GM23338 (cell line): Measurements from ENCODE around the gene PIK3C2A. TPM values are rescaled to one million over a fixed set of nuclear protein-coding genes. Genes with fewer than 3 reads are reported as not detected.

Experiments
- ATAC-seq: fragments of 200-7000 bp; cut with Tn5 transposase; 3 replicates; pipeline ENCODE4 v1.9.1; 2020
- DNase-seq: peaks from one replicate; pipeline ENCODE4 v3.0.0-alpha.2; 2015; ENCODE audit warnings: low spot score
- H2AFZ ChIP-seq: fragments of 200-600 bp; sonication (generic); 2 replicates; pipeline ENCODE4 v1.8.0; 2016; ENCODE audit warnings: antibody characterized with exemption, mild to moderate bottlenecking, moderate library complexity
- H3F3A ChIP-seq: fragments of 200-600 bp; sonication (generic); replicated peaks from 2 replicates; pipeline ENCODE4 v1.8.0; 2017; ENCODE audit warnings: antibody characterized with exemption, mixed run types, low read depth
- H3K27ac ChIP-seq: fragments of 200-600 bp; sonication (generic); 2 replicates; pipeline ENCODE4 v1.6.1; 2016; ENCODE audit warnings: low read depth
- H3K27me3 ChIP-seq: fragments of 200-600 bp; sonication (generic); 2 replicates; pipeline ENCODE4 v1.8.0; 2016; ENCODE audit warnings: mild to moderate bottlenecking, mixed run types, moderate library complexity; ENCODE audit not compliant: insufficient read depth
- H3K36me3 ChIP-seq: fragments of 200-600 bp; sonication (generic); 2 replicates; pipeline ENCODE4 v1.8.0; 2016; ENCODE audit warnings: mild to moderate bottlenecking; ENCODE audit not compliant: insufficient read depth
- H3K4me1 ChIP-seq: fragments of 200-600 bp; sonication (generic); 2 replicates; pipeline ENCODE4 v1.8.0; 2016; ENCODE audit warnings: mild to moderate bottlenecking, moderate library complexity; ENCODE audit not compliant: insufficient read depth
- H3K4me2 ChIP-seq: fragments of 200-600 bp; sonication (generic); 2 replicates; pipeline ENCODE4 v1.7.1; 2017; ENCODE audit warnings: mixed run types
- H3K4me3 ChIP-seq: fragments of 200-600 bp; sonication (generic); 2 replicates; pipeline ENCODE4 v1.6.1; 2016; ENCODE audit warnings: mixed run types
- H3K79me2 ChIP-seq: fragments of 200-600 bp; sonication (generic); replicated peaks from 2 replicates; pipeline ENCODE4 v1.8.0; 2017; ENCODE audit warnings: mild to moderate bottlenecking; ENCODE audit not compliant: insufficient read depth
- H3K9me2 ChIP-seq: fragments of 200-600 bp; sonication (generic); 2 replicates; pipeline ENCODE4 v1.8.0; 2017; ENCODE audit not compliant: insufficient read depth
- H4K20me1 ChIP-seq: fragments of 200-600 bp; sonication (generic); replicated peaks from 2 replicates; pipeline ENCODE4 v1.8.0; 2017; ENCODE audit warnings: mild to moderate bottlenecking; ENCODE audit not compliant: insufficient read depth
- H3K27ac Mint-ChIP-seq: 2 replicates; pipeline ENCODE4 v1.8.0; 2020; ENCODE audit warnings: inconsistent platforms, mild to moderate bottlenecking, moderate library complexity, mixed read lengths
- H3K27me3 Mint-ChIP-seq: 3 replicates; pipeline ENCODE4 v1.8.0; 2022; ENCODE audit warnings: low read depth, mild to moderate bottlenecking, moderate library complexity, mixed read lengths, inconsistent platforms; ENCODE audit not compliant: insufficient read depth, poor library complexity
- H3K36me3 Mint-ChIP-seq: 3 replicates; pipeline ENCODE4 v1.8.0; 2021; ENCODE audit warnings: low read depth, mild to moderate bottlenecking, inconsistent platforms, moderate library complexity, mixed read lengths
- H3K4me1 Mint-ChIP-seq: 3 replicates; pipeline ENCODE4 v1.8.0; 2020; ENCODE audit warnings: mild to moderate bottlenecking, inconsistent platforms, mixed read lengths
- H3K4me3 Mint-ChIP-seq: 3 replicates; pipeline ENCODE4 v1.8.0; 2021; ENCODE audit warnings: moderate library complexity, mild to moderate bottlenecking, inconsistent platforms, mixed read lengths
- H3K9me3 Mint-ChIP-seq: 3 replicates; pipeline ENCODE4 v1.8.0; 2020; ENCODE audit warnings: moderate library complexity, mild to moderate bottlenecking, inconsistent platforms, mixed read lengths
- CREB1 ChIP-seq: fragments of 250-450 bp; sonication (Bioruptor Pico); IDR thresholded peaks from 2 replicates; pipeline ENCODE4 v1.5.0; 2020; ENCODE audit warnings: low read depth, mild to moderate bottlenecking, moderate library complexity
- CTCF ChIP-seq, 2 experiments: fragments of 200-600 bp in 1 of 2; sonication (generic) in 1 of 2; conservative IDR thresholded peaks; 2 replicates each; pipeline versions ENCODE4 v1.5.1 to v1.6.1; 2016 to 2017; ENCODE audit warnings: antibody characterized with exemption in 2 of 2, low read depth in 2 of 2, mild to moderate bottlenecking in 2 of 2, moderate library complexity in 1 of 2
- ETS1 ChIP-seq: IDR thresholded peaks from 2 replicates; pipeline ENCODE4 v1.6.1; 2016; ENCODE audit warnings: antibody characterized with exemption
- EZH2 ChIP-seq: fragments of 200-600 bp; sonication (generic); IDR thresholded peaks from one replicate; pipeline ENCODE4 v1.8.0; 2017; ENCODE audit warnings: antibody characterized with exemption, mild to moderate bottlenecking, low read depth; ENCODE audit not compliant: unreplicated experiment
- EZH2phosphoT487 ChIP-seq: fragments of 200-600 bp; sonication (generic); IDR thresholded peaks from one replicate; pipeline ENCODE4 v1.8.1; 2018; ENCODE audit warnings: antibody characterized with exemption; ENCODE audit not compliant: unreplicated experiment
- JUNB ChIP-seq: IDR thresholded peaks from one replicate; pipeline ENCODE4 v1.6.1; 2016; ENCODE audit warnings: antibody characterized with exemption; ENCODE audit not compliant: unreplicated experiment
- NANOG ChIP-seq: IDR thresholded peaks from 2 replicates; pipeline ENCODE4 v1.6.1; 2016; ENCODE audit warnings: antibody characterized with exemption, borderline replicate concordance
- POLR2AphosphoS5 ChIP-seq: IDR thresholded peaks from 2 replicates; pipeline ENCODE4 v1.6.1; 2016; ENCODE audit warnings: antibody characterized with exemption, low read depth
- REST ChIP-seq: IDR thresholded peaks from one replicate; pipeline ENCODE4 v1.6.1; 2018; ENCODE audit warnings: antibody characterized with exemption; ENCODE audit not compliant: unreplicated experiment
- STAT1 ChIP-seq: IDR thresholded peaks from one replicate; pipeline ENCODE4 v1.6.1; 2016; ENCODE audit warnings: antibody characterized with exemption; ENCODE audit not compliant: unreplicated experiment
- ZNF114 ChIP-seq: fragments of 250-450 bp; sonication (Bioruptor Pico); IDR thresholded peaks from 2 replicates; pipeline ENCODE4 v1.5.0; 2020; ENCODE audit warnings: mild to moderate bottlenecking, moderate library complexity
- ZNF331 ChIP-seq: fragments of 250-450 bp; sonication (Bioruptor Pico); IDR thresholded peaks from 2 replicates; pipeline ENCODE4 v1.5.0; 2020; ENCODE audit warnings: low read depth, mild to moderate bottlenecking, moderate library complexity
- ZNF462 ChIP-seq: fragments of 250-450 bp; sonication (Bioruptor Pico); IDR thresholded peaks from 2 replicates; pipeline ENCODE4 v1.5.0; 2020; ENCODE audit warnings: mild to moderate bottlenecking, moderate library complexity
- polyA plus RNA-seq: library from polyadenylated mRNA; unstranded; fragments of >200 nt; fragmentation: Nextera tagmentation; extraction: Ambion mirVana; gene quantifications from 2 replicates; pipeline ENCODE4 v1.2.1, GENCODE V29; 2016
- total RNA-seq: library from RNA; depleted of rRNA; stranded (reverse); fragments of >200 nt; shearing (Covaris generic); gene quantifications from 2 replicates; pipeline ENCODE4 v1.2.3, GENCODE V29; 2014

Gene PIK3C2A
- total and polyA plus RNA-seq, 2 experiments from 2014 or later = 45.8 to 123 TPM

GRCh38 chr11:17164361-17165246 is 43.2 kb downstream of the PIK3C2A start:
- H3F3A ChIP-seq = no peaks in the 10 kb centered on the region
- no peaks in the 10 kb centered on the region; the same call in 1 of the 2 replicates for H3K4me1 ChIP-seq
- peaks cover 100% of the 10 kb centered on the region for H3K79me2 ChIP-seq
- H3K4me1 Mint-ChIP-seq = peaks cover 25% of the 10 kb centered on the region
- ATAC-seq (no peak), DNase-seq (no peak)
- peaks cover 57% of the 10 kb centered on the region for H4K20me1 ChIP-seq
- no peaks in the 10 kb centered on the region for H3K9me3 Mint-ChIP-seq
- peaks cover 13% of the 10 kb centered on the region; the same call in 1 of the 2 replicates for H3K36me3 ChIP-seq
- TF ChIP-seq NANOG (no peak), CTCF (conservative IDR thresholded peaks at IDR 0.05; ENCODE audit: low read depth in 2 of 2) (no peak), REST (no peak), STAT1 (no peak), ZNF331 (no peak), CREB1 (CRISPR knock-in tag) (no peak), JUNB (no peak), ETS1 (no peak), EZH2 (no peak), ZNF462 (CRISPR knock-in tag) (no peak), ZNF114 (CRISPR knock-in tag) (no peak), EZH2phosphoT487 (no peak), POLR2AphosphoS5 (no peak)
- no peak overlapping the region for H3K4me3 Mint-ChIP-seq
- H3K4me2 ChIP-seq = no peak overlapping the region
- H3K27ac ChIP-seq = no peak overlapping the region; the same call in 1 of the 2 replicates
- H3K36me3 Mint-ChIP-seq = peaks cover 36% of the 10 kb centered on the region
- no peaks in the 10 kb centered on the region for H3K9me2 ChIP-seq
- H3K4me3 ChIP-seq = no peak overlapping the region
- no peaks in the 10 kb centered on the region for H3K27me3 ChIP-seq
- no peaks in the 10 kb centered on the region for H3K27me3 Mint-ChIP-seq
- H2AFZ ChIP-seq = no peak overlapping the region
- no peak overlapping the region; the same call in 1 of the 2 replicates for H3K27ac Mint-ChIP-seq
